DMS 273 (cell line): ENCODE data around the gene SEPHS2.
"Not testable (repeated sequence)": the region's sequence is repeated elsewhere in the genome, so short reads cannot be mapped to it uniquely, and the experiment has no call there.

Source experiments
- DNase-seq: peaks from one replicate; lab custom pipeline; 2025; ENCODE audit not compliant: unreplicated experiment; lab: John Stamatoyannopoulos, UW

SEPHS2 gene

DNA sequence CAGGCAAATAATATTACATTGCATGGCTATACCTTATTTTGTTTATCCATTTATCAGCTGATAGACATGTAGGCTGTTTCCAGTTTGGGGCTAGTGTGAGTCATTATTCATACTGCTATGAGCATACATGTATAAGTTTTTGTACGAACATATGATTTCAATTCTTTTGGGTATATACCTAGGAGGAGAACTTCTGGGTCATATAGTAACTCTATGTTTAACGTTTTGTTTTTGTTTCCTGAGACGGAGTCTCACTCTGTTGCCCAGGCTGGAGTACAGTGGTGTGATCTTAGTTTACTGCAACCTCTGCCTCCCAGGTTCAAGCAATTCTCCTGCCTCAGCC, 24.5 kb upstream of the SEPHS2 start:
- no peak for DNase-seq

DNA sequence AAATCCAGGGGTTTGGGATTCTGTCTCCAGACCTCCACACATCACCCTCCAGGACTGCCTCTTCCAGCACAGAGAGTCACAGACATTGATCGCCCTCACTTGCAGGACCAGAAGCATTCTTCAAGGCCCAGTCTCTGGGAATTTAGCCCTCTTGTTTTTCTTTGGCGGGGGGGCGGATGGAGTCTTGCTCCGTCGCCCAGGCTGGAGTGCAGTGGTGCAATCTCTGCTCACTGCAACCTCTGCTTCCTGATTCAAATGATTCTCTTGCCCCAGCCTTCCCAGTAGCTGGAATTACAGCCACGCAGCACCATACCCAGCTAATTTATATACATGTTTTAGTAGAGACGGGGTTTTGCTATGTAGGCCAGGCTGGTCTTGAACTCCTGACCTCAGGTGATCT, 18.4 kb upstream of the SEPHS2 start:
- no peak for DNase-seq

DNA sequence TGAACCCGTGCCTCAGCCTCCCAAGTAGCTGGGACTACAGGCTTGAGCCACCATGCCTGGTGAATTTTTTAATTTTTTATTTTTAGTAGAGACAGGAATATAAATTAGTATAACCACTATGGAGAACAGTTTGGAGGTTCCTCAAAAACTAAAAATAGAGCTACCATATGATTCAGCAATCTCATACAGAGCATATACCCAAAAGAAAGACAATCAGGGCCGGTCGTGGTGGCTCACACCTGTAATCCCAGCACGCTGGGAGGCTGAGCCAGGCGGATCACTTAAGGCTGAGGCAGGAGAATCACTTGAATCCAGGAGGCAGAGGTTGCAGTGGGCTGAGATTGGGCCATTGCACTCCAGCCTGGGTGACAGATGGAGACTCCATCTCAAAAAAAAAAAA, 15.8 kb upstream of the SEPHS2 start:
- not testable (repeated sequence) for DNase-seq

DNA sequence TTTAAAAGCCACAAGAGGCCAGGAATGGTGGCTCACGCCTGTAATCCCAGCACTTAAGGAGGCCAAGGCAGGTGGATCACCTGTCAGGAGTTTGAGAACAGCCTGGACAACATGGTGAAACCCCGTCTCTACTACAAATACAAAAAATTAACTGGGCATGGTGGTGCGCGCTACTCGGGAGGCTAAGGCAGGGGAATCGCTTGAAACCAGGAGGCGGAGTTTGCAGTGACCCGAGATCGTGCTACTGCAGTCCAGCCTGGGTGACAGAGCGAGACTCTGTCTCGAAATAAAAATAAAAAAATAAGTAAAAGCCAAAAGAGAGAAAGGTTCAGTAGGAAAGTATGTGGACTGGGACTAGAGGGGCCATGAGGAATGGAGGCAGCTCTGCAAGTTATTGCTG, 13.8 kb upstream of the SEPHS2 start:
- DNase-seq: no peak

DNA sequence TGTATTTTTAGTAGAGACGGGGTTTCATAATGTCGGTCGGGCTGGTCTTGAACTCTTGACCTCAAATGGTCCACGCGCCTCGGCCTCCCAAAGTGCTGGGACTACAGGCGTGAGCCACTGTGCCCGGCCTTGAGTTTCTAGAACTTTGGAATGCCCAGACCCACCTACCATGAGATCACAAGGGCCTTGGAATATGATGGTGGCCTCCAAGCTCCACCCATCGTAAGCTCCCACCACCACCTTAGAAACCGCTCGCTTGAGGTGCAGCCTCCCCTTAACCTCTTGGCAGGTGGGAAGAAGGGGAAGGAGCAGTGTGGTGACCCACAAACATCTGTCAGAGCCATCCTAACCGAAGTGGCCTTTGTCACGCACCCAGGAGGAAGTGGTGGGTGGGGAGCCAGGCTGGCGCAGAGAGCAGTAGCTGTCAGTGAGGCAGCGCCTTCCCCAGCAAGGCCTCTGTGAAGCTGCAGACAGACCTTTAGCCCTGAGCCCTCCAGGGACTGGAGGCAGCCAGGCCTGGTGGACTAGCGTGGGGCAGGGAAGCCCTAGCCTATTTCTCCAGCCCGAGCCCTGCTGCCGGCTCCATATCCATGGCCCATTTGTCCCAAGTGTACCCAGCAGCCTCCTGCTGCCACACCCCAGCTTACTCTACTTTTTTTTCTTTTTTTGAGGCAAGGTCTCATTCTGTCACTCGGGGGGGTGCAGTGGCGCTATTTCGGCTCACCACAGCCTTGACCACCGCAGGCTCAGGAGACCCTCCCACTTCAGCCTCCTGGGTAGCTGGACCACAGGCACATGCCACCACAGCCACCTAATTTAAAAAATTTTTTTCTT, 13.1 kb upstream of the SEPHS2 start:
- no peak for DNase-seq

DNA sequence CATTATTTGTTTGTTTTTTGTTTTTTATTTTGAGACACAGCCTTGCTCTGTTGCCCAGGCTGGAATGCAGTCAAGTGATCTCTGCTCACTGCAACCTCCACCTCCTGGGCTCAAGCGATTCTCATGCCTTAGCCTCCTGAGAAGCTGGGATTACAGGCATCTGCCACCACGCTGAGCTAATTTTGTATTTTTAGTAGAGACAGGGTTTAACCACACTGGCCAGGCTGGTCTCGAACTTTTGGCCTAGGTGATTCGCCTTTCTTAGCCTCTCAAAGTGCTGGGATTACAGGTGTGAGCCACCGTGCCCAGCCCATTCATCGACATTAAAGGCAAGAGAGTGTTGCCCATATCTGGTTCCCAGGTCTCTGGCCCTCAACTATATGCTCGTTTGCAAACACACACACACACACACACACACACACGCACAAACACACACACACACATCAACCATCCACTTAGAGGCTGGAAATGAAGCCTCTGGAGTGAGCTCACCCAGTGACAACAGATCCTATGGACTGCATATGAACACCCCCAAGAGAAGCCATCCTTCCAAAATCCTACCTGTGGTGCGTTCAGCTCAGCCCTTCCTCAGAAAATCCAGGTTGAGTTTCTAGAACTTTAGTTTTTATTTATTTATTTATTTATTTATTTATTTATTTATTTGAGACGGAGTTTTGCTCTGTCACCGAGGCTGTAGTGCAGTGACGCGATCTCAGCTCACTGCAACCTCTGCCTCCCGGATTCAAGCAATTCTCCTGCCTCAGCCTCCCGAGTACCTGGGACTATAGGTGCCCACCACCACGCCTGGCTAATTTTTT, 12.3 kb upstream of the SEPHS2 start:
- no peak for DNase-seq

DNA sequence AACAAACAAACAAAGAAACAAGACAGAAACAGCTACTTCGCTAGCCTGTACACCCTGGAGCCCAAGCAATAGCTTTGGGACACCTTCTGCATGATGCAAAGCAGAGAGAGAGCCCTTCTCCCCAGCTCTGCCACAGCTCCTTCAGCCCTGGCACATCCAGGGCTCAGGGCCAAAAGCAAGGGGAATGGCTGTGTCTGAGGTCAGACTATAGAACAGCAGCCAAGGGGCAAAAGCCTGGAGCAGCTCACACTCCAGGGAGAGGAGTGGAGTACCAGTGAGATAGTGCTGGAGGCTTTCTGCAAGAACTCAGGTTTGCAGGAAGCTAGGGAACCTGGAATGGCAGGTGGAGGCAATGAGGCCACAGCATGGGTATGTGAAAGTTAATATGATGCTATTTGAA, 11.6 kb upstream of the SEPHS2 start:
- DNase-seq: no peak

DNA sequence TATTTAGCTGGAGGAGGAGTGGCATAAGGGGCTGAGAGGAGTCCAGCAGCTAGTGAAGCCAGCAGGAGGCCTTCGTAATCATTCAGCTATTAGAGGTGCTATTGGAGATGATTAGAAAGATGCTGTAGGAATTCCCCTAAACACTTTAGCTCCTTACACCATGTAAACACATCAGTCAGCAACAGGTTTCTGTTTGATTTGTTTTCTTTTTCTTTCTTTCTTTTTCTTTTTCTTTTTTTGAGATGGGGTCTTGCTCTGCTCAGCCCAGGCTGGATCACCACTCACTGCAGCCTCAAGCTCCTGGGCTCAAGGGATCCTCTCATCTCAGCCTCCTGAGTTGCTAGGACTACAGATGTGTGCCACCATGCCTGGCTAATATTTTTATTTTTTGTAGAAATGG, 10.6 kb upstream of the SEPHS2 start:
- DNase-seq: no peak

DNA sequence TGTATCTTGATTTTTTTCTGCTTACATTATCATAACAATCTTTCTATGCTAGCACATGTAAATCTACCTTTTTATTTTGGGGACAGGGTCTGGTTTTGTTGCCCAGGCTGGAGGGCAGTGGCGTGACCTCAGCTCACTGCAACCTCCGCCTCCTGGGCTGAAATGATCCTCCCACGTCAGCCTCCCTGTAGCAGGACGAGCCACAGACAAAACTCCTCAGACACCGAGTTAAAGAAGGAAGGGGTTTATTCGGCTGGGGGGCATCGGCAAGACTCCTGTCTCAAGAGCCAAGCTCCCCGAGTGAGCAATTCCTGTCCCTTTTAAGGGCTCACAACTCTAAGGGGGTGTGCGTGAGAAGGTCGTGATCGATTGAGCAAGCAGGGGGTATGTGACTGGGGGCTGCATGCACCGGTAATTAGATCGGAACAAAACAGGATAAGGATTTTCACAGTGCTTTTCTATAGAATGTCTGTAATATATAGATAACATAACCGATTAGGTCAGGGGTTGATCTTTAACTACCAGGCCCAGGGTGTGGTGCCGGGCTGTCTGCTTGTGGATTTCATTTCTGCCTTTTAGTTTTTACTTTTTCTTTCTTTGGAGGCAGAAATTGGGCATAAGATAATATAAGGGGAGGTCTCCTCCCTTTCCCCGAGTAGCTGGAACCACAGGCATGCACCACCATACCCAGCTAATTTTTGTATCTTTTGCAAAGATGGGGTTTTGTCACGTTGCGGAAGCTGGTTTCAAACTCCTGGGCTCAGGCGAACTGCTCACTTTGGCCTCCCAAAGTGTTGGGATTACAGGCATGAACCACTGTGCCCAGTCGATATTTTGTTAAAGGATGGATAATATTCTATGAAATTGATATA, 7.3 kb upstream of the SEPHS2 start:
- DNase-seq: not testable (repeated sequence)

DNA sequence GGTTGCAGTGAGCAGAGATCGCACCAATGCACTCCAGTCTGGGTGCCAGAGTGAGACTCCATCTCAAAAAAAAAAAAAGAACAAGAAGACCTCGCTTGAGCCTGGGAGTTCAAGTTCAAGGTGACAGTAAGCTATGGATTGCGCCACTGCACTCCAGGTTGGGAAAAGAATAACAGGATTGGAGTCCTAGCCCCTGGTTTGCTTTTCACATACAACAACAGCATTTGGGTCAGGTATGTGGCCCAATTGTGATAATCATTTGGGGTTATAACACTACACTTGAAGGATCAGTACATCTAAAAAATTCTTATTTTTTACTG, 3.4 kb upstream of the SEPHS2 start:
- DNase-seq: no peak

DNA sequence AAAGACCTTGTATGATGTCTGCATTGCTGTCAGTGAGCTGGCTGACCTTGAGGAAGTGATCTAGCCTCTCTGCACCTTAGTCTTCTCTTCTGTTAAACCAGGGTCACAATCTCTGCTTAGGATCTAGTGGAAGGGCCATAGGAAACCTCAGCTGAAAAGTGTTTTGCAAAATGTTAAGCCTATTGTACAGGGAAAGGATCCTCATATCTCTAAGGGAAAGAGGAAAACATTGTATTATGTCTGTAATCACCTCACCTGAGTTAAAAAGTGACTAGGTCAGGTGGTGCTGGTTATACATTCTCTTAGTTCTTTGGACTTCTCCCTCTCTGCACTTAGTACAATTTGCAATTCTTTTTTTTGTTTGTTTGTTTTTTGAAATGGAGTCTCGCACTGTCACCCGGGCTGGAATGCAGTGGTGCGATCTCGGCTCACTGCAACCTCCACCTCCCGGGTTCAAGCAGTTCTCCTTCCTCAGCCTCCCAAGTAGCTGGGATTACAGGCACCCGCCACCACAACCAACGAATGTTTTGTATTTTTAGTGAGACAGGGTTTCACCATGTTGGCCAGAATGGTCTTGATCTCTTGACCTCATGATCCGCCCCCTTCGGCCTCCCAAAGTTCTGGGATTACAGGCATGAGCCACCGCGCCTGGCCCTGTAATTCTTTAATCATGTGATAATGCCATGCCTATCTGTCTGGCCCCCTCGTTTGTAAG, 2.0 kb upstream of the SEPHS2 start:
- no peak for DNase-seq

DNA sequence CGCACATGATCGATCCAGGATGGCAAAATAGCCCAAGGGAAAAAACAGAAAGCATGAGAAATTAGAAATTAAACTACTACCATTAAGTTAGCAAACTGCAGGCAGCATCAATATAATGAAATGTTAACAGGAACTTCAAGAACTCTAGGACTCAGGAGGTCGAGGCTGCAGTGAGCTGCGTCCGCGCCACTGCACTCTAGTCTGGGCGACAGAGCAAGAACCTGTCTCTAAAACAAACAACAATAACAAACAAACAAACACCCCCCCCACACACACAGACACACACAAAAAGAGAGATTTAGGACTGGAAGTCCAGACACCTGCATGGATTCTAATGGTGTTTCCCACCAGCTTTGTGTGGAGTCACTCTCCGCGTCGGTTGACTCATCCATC, 525 bp upstream of the SEPHS2 start:
- no peak for DNase-seq

DNA sequence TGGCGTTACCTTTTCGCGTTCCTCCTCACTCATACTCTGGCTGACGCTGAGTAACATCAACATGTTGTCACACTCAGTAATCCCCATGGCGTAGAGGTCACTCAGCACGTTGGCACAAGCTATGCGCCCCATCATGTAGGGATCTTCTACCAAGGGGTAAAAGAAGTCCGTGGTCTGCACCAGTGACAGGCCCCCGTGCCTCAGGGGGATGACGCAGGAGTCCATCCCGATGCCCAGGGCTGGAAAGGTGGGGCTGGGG, 596 bp downstream of the SEPHS2 start:
- no peak for DNase-seq

DNA sequence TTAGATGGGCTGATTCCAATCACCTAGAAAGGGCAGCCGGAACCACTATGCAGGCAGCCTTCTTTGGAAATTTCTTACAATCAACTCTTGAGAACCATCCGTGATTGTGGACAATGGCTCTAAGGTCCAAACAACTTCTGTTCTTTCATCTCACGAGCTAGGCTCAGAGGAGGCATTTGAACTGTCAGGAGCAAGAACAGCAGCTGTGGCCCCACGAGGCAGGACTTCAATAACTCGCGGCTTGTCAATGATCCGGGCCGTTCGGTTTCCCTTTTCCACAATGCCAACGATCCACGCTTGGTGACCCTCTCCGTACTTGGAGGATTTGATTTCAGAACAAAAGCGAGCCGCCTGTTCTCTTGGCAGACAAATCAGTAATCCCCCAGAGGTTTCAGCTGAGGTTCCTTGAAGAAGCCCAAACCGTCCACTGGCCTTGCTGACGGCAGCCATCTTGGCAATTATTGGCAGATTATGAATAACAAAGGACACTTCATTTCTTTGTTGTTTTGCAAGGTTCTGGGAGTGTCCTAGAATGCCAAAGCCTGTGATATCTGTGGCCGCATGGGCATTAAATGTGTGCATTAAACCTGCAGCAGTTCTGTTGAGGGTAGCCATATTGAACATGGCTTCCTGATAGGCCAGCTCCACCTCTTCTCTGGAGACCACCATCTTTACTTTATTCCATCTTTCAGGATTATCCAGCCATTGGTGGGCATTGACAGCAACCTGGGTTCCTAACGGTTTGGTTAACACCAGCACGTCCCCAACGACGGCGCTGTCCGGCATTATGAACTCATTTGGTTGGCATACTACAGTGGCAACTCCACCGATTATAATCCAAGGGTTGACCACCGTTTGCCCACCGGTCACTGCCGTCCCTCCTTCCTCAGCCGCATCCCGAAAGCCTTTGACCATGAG, 1.2 kb downstream of the SEPHS2 start:
- no peak for DNase-seq

DNA sequence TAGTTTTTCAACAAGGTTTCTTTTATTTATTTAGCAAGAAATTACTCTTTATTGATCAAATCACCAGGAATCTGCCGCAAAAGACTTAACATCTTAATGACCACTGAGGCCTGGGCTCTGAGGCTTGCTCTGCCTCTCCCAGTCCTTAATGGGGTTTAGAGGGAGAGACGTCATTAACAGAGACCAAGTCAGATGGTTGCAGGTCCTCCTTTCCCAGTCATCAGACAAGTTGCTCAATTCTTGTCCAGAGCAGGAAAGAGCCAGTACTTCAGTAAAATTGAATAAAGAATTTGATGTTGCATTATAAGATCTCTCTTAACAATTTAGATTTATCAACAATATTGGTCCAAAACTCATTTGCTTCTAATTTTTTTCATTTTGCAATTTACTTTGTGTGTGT, 2.0 kb downstream of the SEPHS2 start:
- no peak for DNase-seq

DNA sequence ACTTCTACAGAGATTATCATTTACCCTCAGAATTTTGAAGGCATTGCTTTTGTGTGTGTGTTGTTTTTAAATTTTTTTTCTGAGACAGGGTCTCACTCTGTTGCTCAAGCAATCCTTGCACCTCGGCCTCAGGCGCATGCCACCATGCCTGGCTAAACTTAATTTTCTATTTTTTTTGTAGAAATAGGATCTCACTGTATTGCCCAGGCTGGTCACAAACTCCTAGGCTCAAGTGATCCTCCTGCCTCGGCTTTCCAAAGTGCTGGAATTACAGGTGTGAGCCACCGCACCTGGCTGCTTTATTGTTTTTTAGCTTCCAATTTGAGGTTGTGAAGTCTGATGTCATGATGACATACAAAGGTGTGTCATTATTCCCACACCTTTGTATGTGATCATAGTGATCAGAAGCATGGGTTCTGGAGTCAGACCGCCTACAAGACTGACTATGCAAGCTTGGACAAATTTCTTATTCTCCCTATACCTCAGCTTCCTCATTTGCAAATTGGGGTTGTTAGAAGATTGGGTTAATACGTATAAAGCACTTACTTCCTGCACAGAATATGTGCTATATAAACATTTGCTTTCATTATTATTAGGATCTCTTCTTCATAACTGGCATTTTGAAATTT, 5.8 kb downstream of the SEPHS2 start:
- no peak for DNase-seq

DNA sequence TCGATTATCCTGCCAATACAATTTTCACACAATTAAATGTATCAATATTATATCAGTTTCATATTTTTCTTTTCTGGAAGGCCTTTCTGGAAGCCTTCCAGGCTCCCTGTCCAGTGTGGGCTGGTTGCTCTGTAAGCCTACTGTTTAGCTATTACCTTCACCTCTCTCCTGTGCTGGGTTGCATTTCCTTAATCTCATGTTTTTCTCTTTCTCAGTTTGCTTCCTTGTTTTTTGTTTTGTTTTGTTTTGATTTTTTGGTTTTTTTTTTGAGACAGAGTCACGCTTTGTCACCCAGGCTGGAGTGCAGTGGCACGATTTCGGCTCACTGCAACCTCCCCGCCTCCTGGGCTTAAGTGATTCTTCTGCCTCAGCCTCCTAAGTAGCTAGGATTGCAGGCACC, 6.8 kb downstream of the SEPHS2 start:
- DNase-seq: no peak

DNA sequence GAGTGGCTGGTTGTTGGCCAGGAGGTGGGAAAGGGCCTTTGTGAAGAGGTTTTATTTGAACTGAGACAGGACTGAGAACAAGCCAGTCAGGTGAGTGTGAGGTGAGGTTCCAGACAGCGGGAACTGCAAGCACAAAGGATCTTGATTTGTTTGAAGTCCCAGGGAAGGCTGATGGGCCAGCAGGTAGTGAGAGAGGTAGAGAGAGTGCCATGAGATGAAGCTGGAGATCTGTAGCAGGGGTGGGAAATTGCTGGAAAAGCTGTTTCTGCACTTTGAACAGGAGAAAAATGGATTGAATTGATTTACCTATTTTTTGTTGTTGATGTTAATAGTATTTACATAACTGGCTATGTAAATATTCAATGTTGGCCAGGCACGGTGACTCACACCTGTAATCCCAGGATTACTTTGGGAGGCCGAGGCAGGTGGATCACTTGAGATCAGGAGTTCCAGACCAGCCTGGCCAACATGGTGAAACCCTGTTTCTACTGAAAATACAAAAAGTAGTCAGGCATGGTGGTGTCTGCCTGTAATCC, 8.1 kb downstream of the SEPHS2 start:
- DNase-seq: no peak

DNA sequence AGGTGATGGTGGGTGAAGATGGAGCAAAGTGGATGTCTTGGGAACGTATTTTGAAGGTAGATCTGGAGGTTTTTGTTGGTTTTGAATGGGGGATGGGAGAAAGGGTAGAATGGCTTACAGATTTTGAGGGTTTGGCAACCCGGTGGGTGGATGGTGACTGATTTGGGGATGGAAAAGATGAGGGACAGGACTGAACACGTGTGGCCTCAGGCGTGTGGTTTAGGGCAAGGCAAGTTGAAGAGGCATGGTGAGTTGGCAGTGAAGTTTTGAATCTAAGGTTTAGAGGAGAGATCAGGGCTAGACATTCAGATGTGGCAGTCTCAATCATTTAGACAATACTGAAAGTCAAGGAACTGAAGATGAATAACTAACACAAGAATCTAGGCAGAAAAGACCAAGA, 10.8 kb downstream of the SEPHS2 start:
- no peak for DNase-seq
